ENCODE data around the gene TLL2. TPM values are rescaled to one million over a fixed set of nuclear protein-coding genes. Genes with fewer than 3 reads are reported as not detected.

TLL2 gene
- total and polyA plus RNA-seq, 8 donors, result 0.09 to 0.69 (median 0.29) TPM

- H3K36me3 ChIP-seq, result no peaks in the 10 kb centered on the region
- no peak overlapping the region for H3K27ac ChIP-seq
- ATAC-seq (no peak), DNase-seq (no peak)
- H3K4me3 ChIP-seq, result no peak overlapping the region
- intact Hi-C loops (cut with DNase I), result no loop called here
- H3K27me3 ChIP-seq, result peaks cover 0 to 3% of the 10 kb centered on the region in 2 donors
- no peaks in the 10 kb centered on the region for H3K4me1 ChIP-seq
- no peak for TF ChIP-seq CTCF (IDR thresholded peaks at IDR 0.05)
- no peaks in the 10 kb centered on the region for H3K9me3 ChIP-seq
These were observed 193.8 kb downstream of the TLL2 start for GRCh38 chr10:96319754-96320474.

- no peaks in the 10 kb centered on the region for H3K9me3 ChIP-seq
- H3K27me3 ChIP-seq, result peaks cover 0 to 5% of the 10 kb centered on the region in 2 donors
- no peaks in the 10 kb centered on the region for H3K4me1 ChIP-seq
- ATAC-seq (no peak), DNase-seq (no peak)
- H3K27ac ChIP-seq, result no peak overlapping the region
- no peak for TF ChIP-seq CTCF (IDR thresholded peaks at IDR 0.05)
- no peaks in the 10 kb centered on the region for H3K36me3 ChIP-seq
- intact Hi-C loops (cut with DNase I), result no loop called here
- no peak overlapping the region for H3K4me3 ChIP-seq
These were observed 196.5 kb downstream of the TLL2 start for GRCh38 chr10:96317067-96317833.

Other genes with a start within 250 kb of the TLL2 start
- 1 to 10 TPM; 7.9 to 9.4 TPM for gene BLNK, start 242.4 kb downstream of the TLL2 start, total RNA-seq
- gene BLNK, start 242.4 kb downstream of the TLL2 start, polyA plus RNA-seq (ENCODE audit: insufficient read length in 6 of 6), result 10 to 100 TPM; 14.6 to 18.8 (median 16.6) TPM
- gene DNTT, start 209.5 kb downstream of the TLL2 start, total RNA-seq, result not detected
- gene DNTT, start 209.5 kb downstream of the TLL2 start, polyA plus RNA-seq (ENCODE audit: insufficient read length in 6 of 6), result under 1 TPM in 5 of 6 donors, not detected in 1; 0.08 to 0.20 (median 0.11) TPM
- gene OPALIN, start 154.9 kb downstream of the TLL2 start, total RNA-seq, result not detected
- gene OPALIN, start 154.9 kb downstream of the TLL2 start, polyA plus RNA-seq (ENCODE audit: insufficient read length in 6 of 6), result not detected
- 100 to 1,000 TPM; 134 to 145 TPM for gene TM9SF3, start 73.1 kb upstream of the TLL2 start, total RNA-seq
- gene TM9SF3, start 73.1 kb upstream of the TLL2 start, polyA plus RNA-seq (ENCODE audit: insufficient read length in 6 of 6), result 100 to 1,000 TPM; 128 to 161 (median 153) TPM
- 10 to 100 TPM; 19.2 to 91.3 TPM for gene PIK3AP1, start 206.6 kb upstream of the TLL2 start, total RNA-seq
- gene PIK3AP1, start 206.6 kb upstream of the TLL2 start, polyA plus RNA-seq (ENCODE audit: insufficient read length in 6 of 6), result 1 to 10 TPM; 2.3 to 3.7 (median 3.5) TPM

All from left lung (tissue), 10 donors.